H9 (cell line): ENCODE data around the gene LSS. TPM values are rescaled to one million over a fixed set of nuclear protein-coding genes. Genes with fewer than 3 reads are reported as not detected.
"Not testable (repeated sequence)": the region's sequence is repeated elsewhere in the genome, so short reads cannot be mapped to it uniquely, and the experiment has no call there.

Source experiments
- DNase-seq: peaks from one replicate; pipeline ENCODE4 v3.0.0-alpha.2; 2017
- H2AFZ ChIP-seq: one replicate; pipeline ENCODE4 v1.6.1; 2013; ENCODE audit warnings: mild to moderate bottlenecking, low read length, control low read depth, moderate library complexity
- H2AK5ac ChIP-seq: 2 replicates; pipeline ENCODE4 v1.6.1; 2013; ENCODE audit warnings: low read length, control low read depth, mixed read lengths; ENCODE audit not compliant: insufficient read length
- H2BK120ac ChIP-seq: one replicate; pipeline ENCODE4 v1.6.1; 2013; ENCODE audit warnings: low read depth, mild to moderate bottlenecking, low read length, control low read depth, inconsistent platforms; ENCODE audit not compliant: poor library complexity, severe bottlenecking
- H2BK12ac ChIP-seq: 2 replicates; pipeline ENCODE4 v1.6.1; 2013; ENCODE audit warnings: low read length, control low read depth, mixed read lengths, low read depth; ENCODE audit not compliant: insufficient read length
- H2BK15ac ChIP-seq: 2 replicates; pipeline ENCODE4 v1.6.1; 2013; ENCODE audit warnings: low read depth, low read length, control low read depth
- H2BK20ac ChIP-seq: one replicate; pipeline ENCODE4 v1.6.1; 2013; ENCODE audit warnings: low read depth, mild to moderate bottlenecking, low read length, control low read depth, inconsistent platforms; ENCODE audit not compliant: poor library complexity, severe bottlenecking
- H2BK5ac ChIP-seq: 2 replicates; pipeline ENCODE4 v1.6.1; 2013; ENCODE audit warnings: low read length, control low read depth, mixed read lengths; ENCODE audit not compliant: insufficient read length
- H3K14ac ChIP-seq: 2 replicates; pipeline ENCODE4 v1.6.1; 2013; ENCODE audit warnings: low read length, control low read depth; ENCODE audit not compliant: insufficient read depth
- H3K18ac ChIP-seq: 2 replicates; pipeline ENCODE4 v1.6.1; 2013; ENCODE audit warnings: low read depth, mild to moderate bottlenecking, mixed read lengths, low read length, control low read depth; ENCODE audit not compliant: insufficient read length
- H3K23ac ChIP-seq: 2 replicates; pipeline ENCODE4 v1.6.1; 2013; ENCODE audit warnings: low read length, control low read depth, mixed read lengths, low read depth; ENCODE audit not compliant: insufficient read length
- H3K23me2 ChIP-seq: 2 replicates; pipeline ENCODE4 v1.6.1; 2013; ENCODE audit warnings: low read depth, mild to moderate bottlenecking, mixed read lengths, low read length, control low read depth; ENCODE audit not compliant: insufficient read length, poor library complexity, severe bottlenecking
- H3K27ac ChIP-seq: 2 replicates; pipeline ENCODE4 v1.5.1; 2013; ENCODE audit warnings: low read length, control low read depth, mixed read lengths, low read depth; ENCODE audit not compliant: insufficient read length
- H3K27me3 ChIP-seq: 2 replicates; pipeline ENCODE4 v1.6.1; 2013; ENCODE audit warnings: low read length, control low read depth, inconsistent platforms; ENCODE audit not compliant: insufficient read depth
- H3K4ac ChIP-seq: 2 replicates; pipeline ENCODE4 v1.6.1; 2013; ENCODE audit warnings: low read depth, mild to moderate bottlenecking, control low read depth, inconsistent platforms, low read length, moderate library complexity
- H3K4me1 ChIP-seq: 2 replicates; pipeline ENCODE4 v1.6.1; 2013; ENCODE audit warnings: low read length, control low read depth, inconsistent platforms; ENCODE audit not compliant: insufficient read depth
- H3K4me2 ChIP-seq: 2 replicates; pipeline ENCODE4 v1.6.1; 2013; ENCODE audit warnings: low read length, control low read depth, mixed read lengths; ENCODE audit not compliant: insufficient read length, insufficient read depth
- H3K56ac ChIP-seq: 2 replicates; pipeline ENCODE4 v1.6.1; 2013; ENCODE audit warnings: low read depth, mild to moderate bottlenecking, mixed read lengths, low read length, control low read depth; ENCODE audit not compliant: insufficient read length
- H3K79me1 ChIP-seq: 2 replicates; pipeline ENCODE4 v1.6.1; 2013; ENCODE audit warnings: low read depth, mild to moderate bottlenecking, moderate library complexity, low read length, control low read depth, inconsistent platforms; ENCODE audit not compliant: insufficient read depth, poor library complexity, severe bottlenecking
- H3K79me2 ChIP-seq: 2 replicates; pipeline ENCODE4 v1.6.1; 2013; ENCODE audit warnings: low read length, control low read depth, inconsistent platforms; ENCODE audit not compliant: insufficient read depth
- H3K9ac ChIP-seq: 2 replicates; pipeline ENCODE4 v1.6.1; 2013; ENCODE audit warnings: low read length, control low read depth, mixed read lengths; ENCODE audit not compliant: insufficient read length; ENCODE audit errors: extremely low read depth
- H3K9me3 ChIP-seq: one replicate; pipeline ENCODE4 v1.6.1; 2013; ENCODE audit warnings: low read depth, low read length, inconsistent platforms; ENCODE audit not compliant: control insufficient read depth
- H3T11ph ChIP-seq: one replicate; pipeline ENCODE4 v1.6.1; 2013; ENCODE audit warnings: mild to moderate bottlenecking, low read length, control low read depth, inconsistent platforms
- H4K20me1 ChIP-seq: one replicate; pipeline ENCODE4 v1.6.1; 2013; ENCODE audit not compliant: control insufficient read depth, insufficient read length, insufficient read depth
- H4K5ac ChIP-seq: 2 replicates; pipeline ENCODE4 v1.6.1; 2013; ENCODE audit warnings: low read depth, mild to moderate bottlenecking, mixed read lengths, low read length, control low read depth; ENCODE audit not compliant: insufficient read length
- H4K8ac ChIP-seq: replicated peaks from 2 replicates; pipeline ENCODE4 v1.6.1; 2013; ENCODE audit warnings: low read length, control low read depth, mixed read lengths, low read depth; ENCODE audit not compliant: insufficient read length
- H4K91ac ChIP-seq: 2 replicates; pipeline ENCODE4 v1.6.1; 2013; ENCODE audit warnings: low read depth, mild to moderate bottlenecking, moderate library complexity, mixed read lengths, low read length, control low read depth; ENCODE audit not compliant: insufficient read length
- H3K27ac Mint-ChIP-seq, 3 experiments: 2 replicates in 2 of 3; 3 replicates in 1 of 3; pipeline ENCODE4 v1.8.0; 2020 to 2021; ENCODE audit warnings: mixed read lengths in 3 of 3, mild to moderate bottlenecking in 1 of 3, moderate library complexity in 1 of 3
- H3K27me3 Mint-ChIP-seq: 2 replicates; pipeline ENCODE4 v1.8.0; 2021; ENCODE audit warnings: low read depth, mild to moderate bottlenecking, moderate library complexity, mixed read lengths
- H3K36me3 Mint-ChIP-seq, 3 experiments: 2 replicates in 2 of 3; 3 replicates in 1 of 3; pipeline ENCODE4 v1.8.0; 2020 to 2021; ENCODE audit warnings: low read depth in 3 of 3, mixed read lengths in 3 of 3; ENCODE audit not compliant: insufficient read depth in 1 of 3
- H3K4me1 Mint-ChIP-seq, 2 experiments: 2 replicates each; pipeline ENCODE4 v1.8.0; 2020; ENCODE audit warnings: mixed read lengths in 2 of 2
- H3K4me3 Mint-ChIP-seq, 2 experiments: 2 replicates in 1 of 2; 3 replicates in 1 of 2; pipeline ENCODE4 v1.8.0; 2020 to 2021; ENCODE audit warnings: mild to moderate bottlenecking in 2 of 2, mixed read lengths in 2 of 2, moderate library complexity in 1 of 2
- H3K9me3 Mint-ChIP-seq, 2 experiments: 2 replicates in 1 of 2; 3 replicates in 1 of 2; pipeline ENCODE4 v1.8.0; 2020; ENCODE audit warnings: mild to moderate bottlenecking in 2 of 2, mixed read lengths in 2 of 2, moderate library complexity in 1 of 2
- CTCF ChIP-seq: fragments of 200-600 bp; sonication (generic); conservative IDR thresholded peaks from 3 replicates; pipeline ENCODE4 v1.8.0; 2021; ENCODE audit warnings: antibody characterized with exemption, mild to moderate bottlenecking
- WGBS: extraction: QIAGEN DNeasy Blood & Tissue Kit; methylation state at CpG from one replicate; pipeline ENCODE4 v1.1.7; 2013; ENCODE audit warnings: missing lambda C conversion rate, low lambda C conversion rate, mixed read lengths; ENCODE audit not compliant: insufficient read length; ENCODE audit errors: extremely low coverage; 5-methylcytosine and 5-hydroxymethylcytosine counted together
- total RNA-seq: library from RNA; stranded (reverse); gene quantifications from 2 replicates; pipeline ENCODE4 v1.2.1, GENCODE V29; 2021

LSS gene
- total RNA-seq, 1 experiment from 2014 or later = 69.2 TPM

- Histone ChIP-seq H3K27ac (no peak overlapping the region), H3K23ac (no peak overlapping the region), H4K8ac (no peak overlapping the region), H4K20me1 (no peaks in the 10 kb centered on the region), H3K9ac (no peak overlapping the region), H3T11ph (no peak overlapping the region), H3K4ac (no peak overlapping the region), H3K4me1 (no peaks in the 10 kb centered on the region; the same call in 1 of the 2 replicates), H3K79me2 (no peaks in the 10 kb centered on the region; the same call in 1 of the 2 replicates), H2BK20ac (no peak overlapping the region), H3K18ac (no peak overlapping the region), H3K4me2 (no peak overlapping the region), H3K23me2 (peaks cover 2% of the 10 kb centered on the region), H3K9me3 (no peaks in the 10 kb centered on the region), H4K91ac (no peak overlapping the region), H2BK12ac (no peak overlapping the region), H2AFZ (no peak overlapping the region), H2BK120ac (no peak overlapping the region), H3K79me1 (peaks cover 2% of the 10 kb centered on the region), H2BK15ac (no peak overlapping the region), H3K27me3 (no peaks in the 10 kb centered on the region), H3K14ac (no peak overlapping the region), H4K5ac (no peak overlapping the region), H2AK5ac (no peak overlapping the region), H2BK5ac (no peak overlapping the region), H3K56ac (no peak overlapping the region)
- no CpG with 5 or more reads among the region's 4 CpGs for WGBS
- no peaks in the 10 kb centered on the region for H3K27me3 Mint-ChIP-seq
- peaks cover 8 to 13% of the 10 kb centered on the region in 2 experiments for H3K4me1 Mint-ChIP-seq
- H3K27ac Mint-ChIP-seq = no peak overlapping the region
- DNase-seq = no peak
- no peak for TF ChIP-seq CTCF
- no peak overlapping the region for H3K4me3 Mint-ChIP-seq
- H3K9me3 Mint-ChIP-seq = peaks cover 9 to 25% of the 10 kb centered on the region in 2 experiments; a peak in 4 of 5 replicates
- peaks cover 9 to 24% (median 16%) of the 10 kb centered on the region in 3 experiments; a peak in 6 of 7 replicates for H3K36me3 Mint-ChIP-seq
These were observed 49.6 kb downstream of the LSS start for GRCh38 chr21:46178961-46179360.

GRCh38 chr21:46176443-46177129, 52.0 kb downstream of the LSS start:
- H4K8ac ChIP-seq, H3K56ac ChIP-seq, H3K27ac Mint-ChIP-seq, H3K27ac ChIP-seq, H3K23ac ChIP-seq, H3K18ac ChIP-seq, H3K4me1 ChIP-seq, DNase-seq, H3K79me2 ChIP-seq, H2AFZ ChIP-seq, H3K4me2 ChIP-seq, H3K9me3 ChIP-seq, H2BK20ac ChIP-seq, H2BK15ac ChIP-seq, H3K4me3 Mint-ChIP-seq, H3K27me3 ChIP-seq, H4K20me1 ChIP-seq, H3K27me3 Mint-ChIP-seq, H2AK5ac ChIP-seq, H3K14ac ChIP-seq, H2BK5ac ChIP-seq, H3K4ac ChIP-seq, H4K5ac ChIP-seq, H3K79me1 ChIP-seq, H3K9ac ChIP-seq, H3T11ph ChIP-seq, H4K91ac ChIP-seq, H2BK120ac ChIP-seq, H3K23me2 ChIP-seq, H2BK12ac ChIP-seq: not testable (repeated sequence)
- H3K9me3 Mint-ChIP-seq = peaks cover 9 to 25% of the 10 kb centered on the region in 2 experiments; a peak in 4 of 5 replicates
- WGBS = no CpG with 5 or more reads among the region's 3 CpGs
- H3K4me1 Mint-ChIP-seq = peaks cover 8 to 17% of the 10 kb centered on the region in 2 experiments
- peaks cover 7 to 28% (median 16%) of the 10 kb centered on the region in 3 experiments; a peak in 6 of 7 replicates for H3K36me3 Mint-ChIP-seq
